Stimulated activated CD8-positive, alpha-beta memory T cell treated with anti-CD3 and anti-CD28 coated beads, Interleukin-12 subunit alpha, Interleukin-12 subunit beta, amount 100 ng/mL, for 1 hour (primary cell): ENCODE data around the gene CMTM8.

Source experiments
- DNase-seq: peaks from one replicate; pipeline ENCODE4 v3.0.0-alpha.2; 2020; ENCODE audit warnings: low read depth

CMTM8 gene

GRCh38 chr3:32229565-32229964, 8.9 kb upstream of the CMTM8 start:
- DNase-seq, result no peak

- DNase-seq, result no peak
Measured at GRCh38 chr3:32236377-32236776, 2.1 kb upstream of the CMTM8 start.

- DNase-seq, result no peak
Measured at GRCh38 chr3:32237670-32238452, 619 bp upstream of the CMTM8 start.

GRCh38 chr3:32239307-32240158, 1.1 kb downstream of the CMTM8 start:
- DNase-seq, result no peak

- peak; percentile 24 for DNase-seq
Measured at GRCh38 chr3:32240159-32240545, 1.7 kb downstream of the CMTM8 start.

- no peak for DNase-seq
Measured at GRCh38 chr3:32241100-32241499, 2.6 kb downstream of the CMTM8 start.

GRCh38 chr3:32243519-32243918, 5.0 kb downstream of the CMTM8 start:
- no peak for DNase-seq

GRCh38 chr3:32245200-32245599, 6.7 kb downstream of the CMTM8 start:
- no peak for DNase-seq

- DNase-seq, result no peak
Measured at GRCh38 chr3:32246079-32246675, 7.7 kb downstream of the CMTM8 start.

- no peak for DNase-seq
Measured at GRCh38 chr3:32249184-32249782, 10.8 kb downstream of the CMTM8 start.

GRCh38 chr3:32254268-32254667, 15.8 kb downstream of the CMTM8 start:
- no peak for DNase-seq

GRCh38 chr3:32255345-32255744, 16.9 kb downstream of the CMTM8 start:
- no peak for DNase-seq

- no peak for DNase-seq
Measured at GRCh38 chr3:32256206-32256605, 17.7 kb downstream of the CMTM8 start.

GRCh38 chr3:32257042-32257441, 18.6 kb downstream of the CMTM8 start:
- no peak for DNase-seq

GRCh38 chr3:32257641-32258438, 19.4 kb downstream of the CMTM8 start:
- no peak for DNase-seq

GRCh38 chr3:32258869-32259268, 20.4 kb downstream of the CMTM8 start:
- no peak for DNase-seq

GRCh38 chr3:32261545-32261944, 23.1 kb downstream of the CMTM8 start:
- no peak for DNase-seq

GRCh38 chr3:32262201-32262600, 23.7 kb downstream of the CMTM8 start:
- no peak for DNase-seq

- DNase-seq, result no peak
Measured at GRCh38 chr3:32274306-32274705, 35.8 kb downstream of the CMTM8 start.

- DNase-seq, result no peak
Measured at GRCh38 chr3:32275506-32275905, 37.0 kb downstream of the CMTM8 start.

- DNase-seq, result no peak
Measured at GRCh38 chr3:32276279-32276841, 37.9 kb downstream of the CMTM8 start.
